ENCODE results near the gene MRPL39.

MRPL39 gene

DNA sequence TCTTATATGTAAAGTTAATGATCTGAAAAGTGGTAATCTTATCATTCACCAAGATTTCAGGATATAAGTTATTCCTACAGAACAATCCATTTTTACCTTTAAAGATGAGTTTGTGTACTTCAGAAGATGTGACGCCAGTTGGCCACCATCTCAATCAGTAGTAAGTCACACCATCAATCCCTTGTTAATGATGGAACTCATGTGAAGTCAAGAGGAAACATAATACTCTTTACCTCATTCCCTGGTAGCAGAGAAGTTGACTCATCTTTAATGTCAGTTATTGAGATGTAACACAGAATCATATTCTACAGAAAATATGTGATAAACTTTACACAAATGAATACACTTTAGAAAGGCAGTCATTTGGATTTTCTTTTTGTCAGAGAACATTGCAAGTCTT is 38.2 kb downstream of the MRPL39 start:
- Mint-ChIP-seq H3K4me3 (no peak overlapping the region), H3K4me1 (peaks cover 72% of the 10 kb centered on the region), H3K9me3 (no peaks in the 10 kb centered on the region), H3K36me3 (peaks cover 48% of the 10 kb centered on the region), H3K27ac (no peak overlapping the region), H3K27me3 (no peaks in the 10 kb centered on the region)
- DNase-seq: no peak
- CTCF ChIA-PET: interaction anchor here (1.6 to 3.0 kb wide), 2 partner anchors 107 to 147 kb away, joined by 3 to 32 read pairs; no protein-coding TSS in a partner anchor

DNA sequence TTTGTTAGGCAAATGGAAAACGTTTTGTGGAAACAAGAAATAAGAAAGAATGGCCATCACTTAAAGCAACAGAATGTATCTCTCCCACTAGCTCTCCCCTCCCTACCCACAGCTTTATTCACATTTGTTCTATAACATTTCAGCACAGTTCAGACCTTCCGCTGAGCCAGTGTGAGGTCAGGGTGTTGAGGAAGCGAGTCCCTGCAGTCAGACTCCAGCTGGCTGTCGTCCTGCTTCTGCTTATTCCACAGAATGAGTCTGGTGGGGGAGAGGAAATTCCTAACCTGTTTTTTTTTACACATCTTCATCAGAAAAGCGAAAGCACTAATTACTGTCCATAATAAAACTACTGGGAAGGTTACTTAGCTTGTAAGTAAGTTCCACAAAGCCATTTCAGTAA is 39.0 kb downstream of the MRPL39 start:
- no peak for DNase-seq
- Mint-ChIP-seq H3K4me1 (peaks cover 72% of the 10 kb centered on the region), H3K27me3 (no peaks in the 10 kb centered on the region), H3K27ac (no peak overlapping the region), H3K4me3 (no peak overlapping the region), H3K36me3 (peaks cover 52% of the 10 kb centered on the region), H3K9me3 (no peaks in the 10 kb centered on the region)
- CTCF ChIA-PET: interaction anchor here (0.7 to 3.0 kb wide), 4 partner anchors 37 to 163 kb away, joined by 3 to 32 read pairs (median 3); no protein-coding TSS in a partner anchor

DNA sequence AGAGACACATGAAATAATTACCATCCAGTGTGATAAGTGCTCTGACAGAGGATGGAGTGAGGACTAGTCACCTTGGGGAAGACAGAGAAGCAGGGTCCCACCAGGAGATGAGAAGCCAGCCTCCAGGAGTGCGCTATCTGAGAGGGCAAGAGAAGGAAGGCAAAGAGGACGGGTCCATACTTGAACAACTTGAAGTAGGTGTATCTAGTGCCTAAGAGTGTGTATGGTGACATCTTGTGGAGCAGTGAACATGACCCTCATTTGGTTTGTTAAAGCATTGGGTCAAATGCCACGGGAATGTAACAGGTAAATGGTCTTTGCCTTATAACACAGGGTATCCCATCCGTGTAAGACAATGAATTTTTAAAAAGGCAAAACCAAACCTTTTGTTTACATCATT is 39.8 kb downstream of the MRPL39 start:
- CTCF ChIA-PET: interaction anchor here (1.2 to 3.0 kb wide), 2 partner anchors 37 to 146 kb away, joined by 3 to 32 read pairs; no protein-coding TSS in a partner anchor
- Mint-ChIP-seq H3K27me3 (no peaks in the 10 kb centered on the region), H3K4me3 (no peak overlapping the region), H3K4me1 (peaks cover 71% of the 10 kb centered on the region), H3K9me3 (no peaks in the 10 kb centered on the region), H3K27ac (no peak overlapping the region), H3K36me3 (peaks cover 50% of the 10 kb centered on the region)
- no peak for DNase-seq

DNA sequence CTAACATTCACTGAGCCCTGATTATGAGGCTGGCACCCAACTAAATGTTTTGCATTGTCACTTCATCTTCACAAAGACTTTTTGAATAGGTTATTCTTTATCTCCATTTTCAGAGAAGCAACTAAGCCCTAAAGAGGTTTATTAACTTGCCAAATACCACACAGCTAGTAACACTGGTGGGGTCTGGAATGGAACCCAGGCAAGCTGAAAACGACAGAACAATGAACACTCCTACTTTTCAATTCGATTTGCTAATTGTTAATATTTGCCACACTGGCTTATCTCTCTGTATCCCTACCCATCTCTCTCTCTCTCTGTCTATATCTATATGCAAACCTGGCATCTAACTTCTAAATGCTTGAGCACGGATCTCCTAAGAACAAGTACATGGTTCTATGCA is 40.6 kb downstream of the MRPL39 start:
- H3K9me3 Mint-ChIP-seq: no peaks in the 10 kb centered on the region
- H3K36me3 Mint-ChIP-seq: peaks cover 47% of the 10 kb centered on the region
- no peak for DNase-seq
- CTCF ChIA-PET: interaction anchor here (3.0 kb wide), 1 partner anchor 145 kb away, joined by 32 read pairs; no protein-coding TSS in a partner anchor
- no peak overlapping the region for H3K27ac Mint-ChIP-seq
- H3K4me3 Mint-ChIP-seq: no peak overlapping the region
- peaks cover 70% of the 10 kb centered on the region for H3K4me1 Mint-ChIP-seq
- no peaks in the 10 kb centered on the region for H3K27me3 Mint-ChIP-seq

DNA sequence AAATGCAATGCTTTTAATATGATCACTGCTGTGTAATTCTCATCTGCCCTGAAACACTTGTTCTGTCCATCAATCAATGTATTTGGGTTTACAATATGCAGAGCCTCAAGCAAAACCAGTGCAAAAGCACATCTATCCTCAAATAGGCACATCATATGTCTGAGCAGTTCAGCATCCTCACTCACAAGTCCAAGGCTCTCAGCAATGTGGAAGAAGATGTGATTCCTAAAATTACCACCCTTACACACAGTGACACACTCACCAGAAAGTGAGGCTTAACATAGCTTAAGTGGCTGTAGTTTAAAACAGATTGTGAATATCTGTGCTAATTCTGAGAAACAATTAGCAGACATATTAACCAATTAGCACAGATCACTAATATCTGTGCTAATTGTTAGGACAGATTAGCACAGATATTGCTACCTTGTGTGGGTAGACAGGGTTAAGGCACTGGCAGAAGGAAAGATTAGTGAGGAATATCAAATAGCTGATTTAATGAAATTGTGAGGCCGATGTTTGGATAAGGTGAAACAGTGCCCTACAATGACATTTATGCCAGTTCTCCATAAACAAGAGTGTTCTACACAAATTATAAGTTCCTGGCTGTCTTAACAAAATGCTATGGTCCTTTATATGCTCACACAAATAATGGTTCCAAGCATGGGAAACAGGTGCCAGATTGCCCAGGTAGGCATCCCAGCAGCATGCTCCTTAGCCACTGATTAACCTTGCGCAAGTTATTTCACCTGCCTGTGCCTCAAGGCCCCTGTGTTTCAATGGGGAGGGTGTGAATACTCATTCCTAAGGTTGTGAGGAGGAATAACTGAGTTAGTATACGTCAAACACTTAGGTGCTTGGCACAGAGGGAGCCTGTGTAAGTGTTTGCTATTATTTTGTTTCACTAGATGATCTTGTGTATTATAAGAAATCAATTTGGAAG is 41.7 kb downstream of the MRPL39 start:
- no peaks in the 10 kb centered on the region for H3K27me3 Mint-ChIP-seq
- H3K4me3 Mint-ChIP-seq: peak overlapping the region; percentile 5
- DNase-seq: no peak
- peaks cover 41% of the 10 kb centered on the region for H3K36me3 Mint-ChIP-seq
- H3K4me1 Mint-ChIP-seq: peaks cover 72% of the 10 kb centered on the region
- CTCF ChIA-PET: interaction anchor here (2.0 to 6.2 kb wide), 2 partner anchors 9 to 144 kb away, joined by 9 to 42 read pairs; no protein-coding TSS in a partner anchor
- H3K27ac Mint-ChIP-seq: peak overlapping the region; percentile 19
- no peaks in the 10 kb centered on the region for H3K9me3 Mint-ChIP-seq

DNA sequence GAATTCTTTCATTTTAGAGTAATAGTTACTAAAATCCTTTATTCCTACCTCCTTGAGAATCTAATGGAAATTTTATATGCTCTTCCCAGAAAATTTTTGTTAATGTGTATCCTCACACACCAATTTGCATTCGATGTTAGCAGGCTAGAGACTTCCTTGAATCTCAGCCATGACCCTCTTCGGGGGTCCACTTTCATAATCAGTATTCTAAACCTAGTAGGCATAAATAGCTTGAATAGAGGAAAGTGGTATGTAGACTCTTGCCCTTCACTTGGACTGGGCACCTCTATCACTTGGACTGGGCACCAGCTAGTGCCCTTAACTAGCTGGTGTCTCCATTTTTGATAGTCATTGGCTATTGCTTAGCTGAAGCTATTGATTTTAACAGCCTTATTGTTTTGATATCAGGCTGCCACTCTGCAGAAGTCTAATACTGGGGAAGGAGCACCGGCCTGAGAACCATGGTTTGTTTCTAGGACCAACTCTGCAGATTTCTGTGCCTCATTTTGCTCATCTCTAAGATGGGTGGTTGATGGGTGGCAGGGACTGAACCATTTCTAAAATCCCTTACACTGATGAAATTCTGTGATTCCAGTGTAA is 42.8 kb downstream of the MRPL39 start:
- H3K4me1 Mint-ChIP-seq: peaks cover 77% of the 10 kb centered on the region
- H3K27me3 Mint-ChIP-seq: no peaks in the 10 kb centered on the region
- H3K4me3 Mint-ChIP-seq: peak overlapping the region; percentile 89
- no peak overlapping the region for H3K27ac Mint-ChIP-seq
- CTCF ChIA-PET: interaction anchor here (1.6 to 6.2 kb wide), 3 partner anchors 10 to 143 kb away, joined by 5 to 42 read pairs (median 9); no protein-coding TSS in a partner anchor
- H3K36me3 Mint-ChIP-seq: peaks cover 35% of the 10 kb centered on the region
- H3K9me3 Mint-ChIP-seq: no peaks in the 10 kb centered on the region
- no peak for DNase-seq

DNA sequence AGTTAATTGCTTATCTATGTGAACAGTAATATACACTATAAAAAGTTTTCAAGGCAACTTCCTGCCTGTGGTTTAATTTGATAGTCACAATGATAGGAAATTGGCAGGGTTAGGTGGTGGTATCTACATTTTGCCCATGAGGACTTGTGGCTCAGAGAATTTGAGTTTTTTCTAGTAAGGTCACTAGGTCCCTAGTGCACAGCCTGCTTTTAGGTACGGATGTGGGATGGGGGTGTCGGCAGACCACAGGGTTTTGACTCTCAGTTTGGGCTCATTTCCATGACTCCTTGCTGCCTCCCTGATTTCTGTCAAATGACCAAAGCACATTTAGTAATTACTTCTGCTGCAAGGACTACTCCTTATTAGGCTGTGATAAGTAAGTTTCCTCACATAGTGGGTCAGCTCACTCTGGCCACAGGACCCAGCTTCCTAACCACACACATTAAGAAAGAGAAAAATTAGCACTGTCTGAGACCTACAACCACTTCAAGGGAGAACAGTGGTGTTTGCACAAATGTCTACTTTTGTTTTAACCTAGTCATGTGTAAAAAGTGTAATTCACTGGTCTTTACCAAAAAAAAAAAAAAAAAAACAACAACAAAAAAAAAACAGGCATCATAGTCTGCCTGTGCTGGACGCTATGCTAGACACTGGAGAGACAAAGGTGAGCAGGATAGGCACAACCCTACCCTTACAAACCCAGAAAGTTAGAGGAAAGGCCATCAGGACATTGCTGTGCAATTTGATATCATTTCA is 43.7 kb downstream of the MRPL39 start:
- Mint-ChIP-seq H3K27ac (peak overlapping the region; percentile 94), H3K36me3 (peaks cover 37% of the 10 kb centered on the region), H3K4me3 (peak overlapping the region; percentile 89), H3K4me1 (peaks cover 76% of the 10 kb centered on the region), H3K27me3 (no peaks in the 10 kb centered on the region), H3K9me3 (no peaks in the 10 kb centered on the region)
- DNase-seq: peak; percentile 62
- CTCF ChIA-PET: interaction anchor here (0.7 to 6.2 kb wide), 3 partner anchors 45 to 176 kb away, joined by 4 to 42 read pairs (median 5); no protein-coding TSS in a partner anchor

DNA sequence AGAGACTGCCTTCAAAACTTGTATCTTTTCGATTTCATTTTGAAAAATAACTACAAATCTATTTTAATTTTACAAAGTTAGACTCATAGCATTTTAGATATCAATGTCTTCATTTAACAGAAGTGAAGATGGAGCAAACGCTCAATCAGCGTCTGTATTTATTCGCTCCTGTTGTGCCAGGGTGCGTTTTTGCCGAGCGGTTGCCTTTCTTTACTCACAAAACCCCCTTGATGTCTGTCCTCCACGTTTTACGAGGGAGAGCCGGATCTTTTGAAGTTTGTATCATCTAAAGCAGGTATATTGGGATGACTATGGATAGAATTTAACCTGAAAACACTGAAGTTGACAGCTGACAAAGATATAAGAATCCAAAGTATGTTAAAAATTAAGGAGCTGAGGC is 44.6 kb downstream of the MRPL39 start:
- Mint-ChIP-seq H3K27me3 (no peaks in the 10 kb centered on the region), H3K9me3 (no peaks in the 10 kb centered on the region), H3K36me3 (peaks cover 33% of the 10 kb centered on the region), H3K4me1 (peaks cover 69% of the 10 kb centered on the region), H3K27ac (peak overlapping the region; percentile 94), H3K4me3 (peak overlapping the region; percentile 89)
- DNase-seq: peak; percentile 37
- CTCF ChIA-PET: interaction anchor here (0.9 to 6.2 kb wide), 4 partner anchors 9 to 141 kb away, joined by 3 to 42 read pairs (median 5); no protein-coding TSS in a partner anchor

DNA sequence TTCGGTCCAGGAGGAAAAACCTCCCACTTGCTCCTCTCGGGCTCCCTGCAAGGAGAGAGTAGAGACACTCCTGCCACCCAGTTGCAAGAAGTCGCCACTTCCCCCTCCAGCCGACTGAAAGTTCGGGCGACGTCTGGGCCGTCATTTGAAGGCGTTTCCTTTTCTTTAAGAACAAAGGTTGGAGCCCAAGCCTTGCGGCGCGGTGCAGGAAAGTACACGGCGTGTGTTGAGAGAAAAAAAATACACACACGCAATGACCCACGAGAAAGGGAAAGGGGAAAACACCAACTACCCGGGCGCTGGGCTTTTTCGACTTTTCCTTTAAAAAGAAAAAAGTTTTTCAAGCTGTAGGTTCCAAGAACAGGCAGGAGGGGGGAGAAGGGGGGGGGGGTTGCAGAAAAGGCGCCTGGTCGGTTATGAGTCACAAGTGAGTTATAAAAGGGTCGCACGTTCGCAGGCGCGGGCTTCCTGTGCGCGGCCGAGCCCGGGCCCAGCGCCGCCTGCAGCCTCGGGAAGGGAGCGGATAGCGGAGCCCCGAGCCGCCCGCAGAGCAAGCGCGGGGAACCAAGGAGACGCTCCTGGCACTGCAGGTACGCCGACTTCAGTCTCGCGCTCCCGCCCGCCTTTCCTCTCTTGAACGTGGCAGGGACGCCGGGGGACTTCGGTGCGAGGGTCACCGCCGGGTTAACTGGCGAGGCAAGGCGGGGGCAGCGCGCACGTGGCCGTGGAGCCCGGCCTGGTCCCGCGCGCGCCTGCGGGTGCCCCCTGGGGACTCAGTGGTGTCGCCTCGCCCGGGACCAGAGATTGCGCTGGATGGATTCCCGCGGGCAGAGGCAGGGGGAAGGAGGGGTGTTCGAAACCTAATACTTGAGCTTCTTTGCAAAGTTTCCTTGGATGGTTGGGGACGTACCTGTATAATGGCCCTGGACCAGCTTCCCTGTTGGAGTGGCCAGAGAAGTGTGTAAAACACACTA is 45.3 kb downstream of the MRPL39 start:
- Mint-ChIP-seq H3K27ac (peak overlapping the region; percentile 94), H3K36me3 (peaks cover 28% of the 10 kb centered on the region), H3K27me3 (no peaks in the 10 kb centered on the region), H3K4me3 (peak overlapping the region; percentile 89), H3K4me1 (peaks cover 64% of the 10 kb centered on the region), H3K9me3 (no peaks in the 10 kb centered on the region)
- peak; percentile 74 for DNase-seq
- CTCF ChIA-PET: interaction anchor here (0.9 to 6.2 kb wide), 4 partner anchors 10 to 140 kb away, joined by 3 to 42 read pairs (median 4); no protein-coding TSS in a partner anchor

DNA sequence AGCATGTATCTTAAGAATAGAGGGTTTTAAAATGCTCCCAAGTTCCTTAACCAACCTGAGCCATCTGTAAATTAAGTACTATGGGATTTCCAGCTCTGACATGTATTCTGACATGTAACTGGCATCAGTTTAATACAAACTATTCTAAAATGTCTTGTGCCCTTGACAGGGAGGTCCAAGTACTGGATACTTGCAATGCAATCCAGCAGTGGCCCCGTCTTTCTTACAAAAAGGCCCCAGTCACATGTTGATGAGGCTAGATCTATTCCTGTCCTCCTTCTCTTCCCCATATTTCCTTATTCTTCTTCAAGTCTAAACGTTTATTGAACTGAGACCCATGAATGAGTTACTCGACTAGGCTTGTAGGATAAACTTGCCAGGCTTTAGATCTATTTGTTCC is 46.4 kb downstream of the MRPL39 start:
- Mint-ChIP-seq H3K4me3 (peak overlapping the region; percentile 89), H3K9me3 (no peaks in the 10 kb centered on the region), H3K36me3 (peaks cover 22% of the 10 kb centered on the region), H3K27ac (peak overlapping the region; percentile 94), H3K4me1 (peaks cover 55% of the 10 kb centered on the region), H3K27me3 (no peaks in the 10 kb centered on the region)
- CTCF ChIA-PET: interaction anchor here (1.5 to 6.2 kb wide), 2 partner anchors 96 to 139 kb away, joined by 4 to 42 read pairs; no protein-coding TSS in a partner anchor
- DNase-seq: no peak

DNA sequence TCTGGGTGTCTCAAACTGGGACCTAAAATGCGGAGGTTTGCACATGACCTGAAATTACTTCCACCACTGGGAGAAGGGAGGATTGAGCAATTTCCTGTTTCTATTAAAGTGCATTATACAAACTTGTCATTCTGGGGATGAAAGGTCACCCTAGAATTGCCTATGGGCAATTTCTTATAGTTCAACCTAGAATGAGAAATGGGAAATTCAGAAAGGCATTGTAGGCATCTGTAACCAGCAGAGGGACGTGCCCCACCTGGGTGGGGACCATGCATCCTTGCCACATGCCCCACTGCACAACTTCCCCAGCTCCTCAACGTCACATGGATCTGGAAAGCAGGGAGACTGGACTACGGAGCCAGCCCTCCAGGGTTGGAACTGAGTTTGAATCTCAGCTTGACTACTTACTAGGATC is 47.0 kb downstream of the MRPL39 start:
- no peak overlapping the region for H3K4me3 Mint-ChIP-seq

DNA sequence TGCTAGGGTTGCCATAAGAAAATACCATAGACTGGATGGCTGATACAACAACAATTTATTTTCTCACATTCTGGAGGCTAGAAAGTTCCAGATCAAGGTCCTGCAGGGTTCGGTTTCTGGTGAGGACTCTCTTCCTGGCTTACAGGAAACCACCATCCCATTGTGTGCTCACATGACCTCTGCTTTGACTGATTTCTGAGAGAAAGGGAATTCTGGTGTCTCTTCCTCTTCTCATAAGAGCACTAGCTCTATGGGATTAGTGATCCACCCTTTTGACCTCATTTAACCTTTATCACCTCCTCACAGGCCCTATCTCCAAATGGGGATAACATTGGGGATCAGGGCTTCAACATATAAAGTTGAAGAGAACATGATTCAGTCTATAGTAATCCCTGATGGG is 47.5 kb downstream of the MRPL39 start:
- H3K9me3 Mint-ChIP-seq: no peaks in the 10 kb centered on the region
- no peaks in the 10 kb centered on the region for H3K27me3 Mint-ChIP-seq
- DNase-seq: no peak
- peaks cover 44% of the 10 kb centered on the region for H3K4me1 Mint-ChIP-seq
- CTCF ChIA-PET: interaction anchor here (6.2 kb wide), 1 partner anchor 138 kb away, joined by 42 read pairs; no protein-coding TSS in a partner anchor
- H3K36me3 Mint-ChIP-seq: peaks cover 17% of the 10 kb centered on the region
- H3K4me3 Mint-ChIP-seq: no peak overlapping the region
- no peak overlapping the region for H3K27ac Mint-ChIP-seq

More for the DNA sequence above, 47.0 kb downstream of the MRPL39 start:
- Mint-ChIP-seq H3K4me1 (peaks cover 49% of the 10 kb centered on the region), H3K27me3 (no peaks in the 10 kb centered on the region), H3K9me3 (no peaks in the 10 kb centered on the region), H3K27ac (peak overlapping the region; percentile 94), H3K36me3 (peaks cover 21% of the 10 kb centered on the region)
- no peak for DNase-seq
- CTCF ChIA-PET: interaction anchor here (6.2 kb wide), 1 partner anchor 139 kb away, joined by 42 read pairs; no protein-coding TSS in a partner anchor
